HL-60 (cell line): ENCODE measurements around the gene LRRC74A.

Experiments
- POLR2AphosphoS5 ChIP-seq: IDR thresholded peaks from 2 replicates; pipeline ENCODE4 v1.6.1; 2012; ENCODE audit warnings: low read depth
- TF ChIP-seq, protein P1 (sequence below): IDR thresholded peaks from one replicate; pipeline ENCODE4 v1.5.1; 2011; ENCODE audit warnings: low read length, control low read depth, inconsistent platforms; ENCODE audit not compliant: insufficient read depth

DNA sequence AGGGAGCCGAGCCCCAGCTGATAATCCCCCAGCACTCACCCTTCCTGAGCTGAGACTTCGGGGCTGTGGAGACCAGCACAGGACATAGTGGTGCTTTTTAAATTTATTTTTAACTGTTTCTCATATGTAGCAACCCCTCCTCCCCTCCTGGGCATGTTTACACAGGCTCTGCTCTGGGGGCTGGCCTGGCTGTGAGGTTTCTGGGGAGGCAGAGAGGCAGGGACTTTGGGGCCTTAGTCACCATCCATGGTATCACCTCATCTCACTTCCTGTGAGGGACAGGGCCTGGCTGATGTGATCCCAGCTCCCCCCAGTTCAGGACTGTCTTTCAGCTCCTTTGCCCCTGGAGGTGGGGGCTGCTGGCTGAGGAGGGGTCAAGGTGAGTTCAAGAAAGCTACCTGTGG is 44.6 kb upstream of the LRRC74A start:
- TF ChIP-seq, protein P1, sequence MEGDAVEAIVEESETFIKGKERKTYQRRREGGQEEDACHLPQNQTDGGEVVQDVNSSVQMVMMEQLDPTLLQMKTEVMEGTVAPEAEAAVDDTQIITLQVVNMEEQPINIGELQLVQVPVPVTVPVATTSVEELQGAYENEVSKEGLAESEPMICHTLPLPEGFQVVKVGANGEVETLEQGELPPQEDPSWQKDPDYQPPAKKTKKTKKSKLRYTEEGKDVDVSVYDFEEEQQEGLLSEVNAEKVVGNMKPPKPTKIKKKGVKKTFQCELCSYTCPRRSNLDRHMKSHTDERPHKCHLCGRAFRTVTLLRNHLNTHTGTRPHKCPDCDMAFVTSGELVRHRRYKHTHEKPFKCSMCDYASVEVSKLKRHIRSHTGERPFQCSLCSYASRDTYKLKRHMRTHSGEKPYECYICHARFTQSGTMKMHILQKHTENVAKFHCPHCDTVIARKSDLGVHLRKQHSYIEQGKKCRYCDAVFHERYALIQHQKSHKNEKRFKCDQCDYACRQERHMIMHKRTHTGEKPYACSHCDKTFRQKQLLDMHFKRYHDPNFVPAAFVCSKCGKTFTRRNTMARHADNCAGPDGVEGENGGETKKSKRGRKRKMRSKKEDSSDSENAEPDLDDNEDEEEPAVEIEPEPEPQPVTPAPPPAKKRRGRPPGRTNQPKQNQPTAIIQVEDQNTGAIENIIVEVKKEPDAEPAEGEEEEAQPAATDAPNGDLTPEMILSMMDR, result no peak
- TF ChIP-seq POLR2AphosphoS5, result no peak
